ENCODE data around the gene ASAP2.

The ASAP2 gene

DNA sequence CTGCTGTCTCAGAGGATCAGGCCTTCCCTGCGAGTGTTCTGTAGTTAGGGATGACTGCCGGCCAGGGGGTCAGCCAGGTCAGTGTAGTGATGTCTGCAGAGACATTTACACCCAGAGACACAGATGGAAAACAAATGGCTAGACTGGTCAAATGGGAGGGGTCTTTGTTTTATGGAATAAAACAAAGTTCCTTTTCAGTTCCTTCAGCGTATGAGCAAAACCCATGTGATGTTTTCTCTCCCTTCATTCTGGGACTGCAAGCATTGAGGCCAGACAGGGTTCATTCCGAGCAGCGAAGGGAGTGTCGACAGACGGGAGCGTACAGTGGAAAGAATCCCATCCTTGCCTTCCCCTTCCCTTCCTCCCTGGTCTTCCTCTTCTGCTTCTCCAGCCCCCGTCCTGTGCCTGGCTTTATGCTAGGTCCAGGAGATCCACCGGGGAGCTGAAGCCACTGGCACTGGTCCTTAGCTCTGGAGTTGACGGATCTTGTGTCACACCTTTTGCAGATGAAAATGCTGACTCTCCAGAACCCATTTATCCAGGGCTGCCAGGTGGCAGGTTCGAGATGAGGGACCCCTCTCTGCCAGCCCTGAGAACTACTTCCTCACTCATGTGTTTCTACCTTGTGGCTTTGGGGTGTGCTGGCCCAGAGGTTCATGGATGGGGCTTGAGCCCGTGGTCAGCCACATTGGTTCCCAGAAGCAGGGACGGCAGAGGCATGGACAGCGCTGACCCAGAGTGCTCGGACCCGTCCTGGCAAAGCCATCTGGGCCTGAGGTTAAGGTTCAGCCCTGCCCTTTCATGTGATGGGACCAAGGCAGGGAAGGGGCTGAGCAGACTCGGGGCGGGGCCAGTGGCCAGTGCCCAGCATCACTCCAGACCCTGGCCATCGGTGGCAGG is 192.5 kb downstream of the ASAP2 start:
- Histone ChIP-seq H3K27ac (ENCODE audit: low read length) (no peak overlapping the region), H3K27me3 (ENCODE audit: insufficient read depth, low read length) (no peaks in the 10 kb centered on the region), H3K4me3 (ENCODE audit: low read length) (no peak overlapping the region), H3K36me3 (ENCODE audit: insufficient read depth, low read depth, low read length) (peaks cover 24% of the 10 kb centered on the region), H3K9me3 (ENCODE audit: insufficient read depth, low read depth, low read length) (no peaks in the 10 kb centered on the region), H3K4me1 (ENCODE audit: insufficient read depth, low read length) (no peaks in the 10 kb centered on the region), H3K9ac (ENCODE audit: low read depth, low read length) (no peak overlapping the region)

DNA sequence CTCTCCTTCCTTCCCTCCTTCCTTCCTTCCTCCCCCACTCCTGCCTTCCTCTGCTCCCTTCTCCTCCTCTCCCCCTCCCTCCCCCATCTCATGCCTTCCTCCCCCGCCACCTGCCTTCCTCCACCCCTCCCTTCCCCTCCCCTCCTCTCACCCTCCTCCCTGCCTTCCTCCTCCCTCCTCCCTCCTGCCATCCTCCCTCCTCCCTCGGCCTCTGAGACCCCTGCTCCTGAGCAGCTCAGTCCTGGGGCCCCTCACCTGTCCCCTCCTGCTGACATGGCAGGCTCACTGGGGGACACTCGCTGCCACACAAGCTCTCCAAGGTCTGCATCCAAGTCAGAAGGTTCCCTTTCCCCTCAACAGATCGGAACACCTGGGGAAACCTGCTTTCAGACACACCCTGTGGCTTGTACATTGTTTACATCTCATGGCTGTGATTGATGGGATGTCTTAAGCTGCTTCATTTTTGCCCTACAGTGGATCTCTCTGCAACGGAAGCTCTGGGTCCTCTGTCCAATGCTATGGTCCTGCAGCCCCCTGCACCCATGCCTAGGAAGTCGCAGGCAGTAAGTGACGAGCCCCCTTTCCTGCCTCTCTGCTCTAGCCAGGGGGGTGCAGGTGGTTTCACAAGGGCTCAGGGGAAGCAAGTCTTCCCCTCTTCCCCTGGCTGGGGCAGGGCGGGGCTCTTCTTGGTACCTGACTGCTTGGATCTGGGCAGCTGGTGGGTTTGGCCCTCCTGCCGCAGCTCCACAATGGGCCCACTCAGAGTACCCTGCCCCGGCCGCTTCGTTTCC is 193.9 kb downstream of the ASAP2 start:
- no peaks in the 10 kb centered on the region for H3K27me3 ChIP-seq (ENCODE audit: insufficient read depth, low read length)
- H3K9ac ChIP-seq (ENCODE audit: low read depth, low read length) = no peak overlapping the region
- no peaks in the 10 kb centered on the region for H3K4me1 ChIP-seq (ENCODE audit: insufficient read depth, low read length)
- H3K36me3 ChIP-seq (ENCODE audit: insufficient read depth, low read depth, low read length) = peaks cover 15% of the 10 kb centered on the region
- no peak overlapping the region for H3K27ac ChIP-seq (ENCODE audit: low read length)
- no peaks in the 10 kb centered on the region for H3K9me3 ChIP-seq (ENCODE audit: insufficient read depth, low read depth, low read length)
- no peak overlapping the region for H3K4me3 ChIP-seq (ENCODE audit: low read length)

DNA sequence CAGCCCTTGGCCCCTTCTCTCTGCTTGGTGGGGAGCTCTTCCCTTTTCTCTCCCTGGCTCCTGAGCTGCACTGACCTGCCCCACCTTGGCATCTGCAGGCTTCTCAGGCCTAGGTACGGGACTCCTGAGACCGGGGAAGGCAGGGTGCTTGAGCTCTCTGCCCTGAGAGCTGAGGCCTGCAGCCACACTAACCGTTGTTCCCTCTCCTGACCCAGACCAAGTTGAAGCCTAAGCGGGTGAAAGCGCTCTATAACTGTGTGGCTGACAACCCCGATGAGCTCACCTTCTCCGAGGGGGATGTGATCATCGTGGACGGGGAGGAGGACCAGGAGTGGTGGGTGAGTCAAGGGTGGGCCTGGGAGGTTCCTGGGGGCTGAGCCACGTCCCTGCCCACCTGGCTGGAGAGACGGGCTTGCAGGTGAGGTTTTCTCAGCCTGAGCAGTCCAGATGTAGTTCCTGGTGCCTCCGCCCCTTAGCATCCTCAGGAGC is 194.5 kb downstream of the ASAP2 start:
- Histone ChIP-seq H3K4me3 (ENCODE audit: low read length) (no peak overlapping the region), H3K27me3 (ENCODE audit: insufficient read depth, low read length) (no peaks in the 10 kb centered on the region), H3K4me1 (ENCODE audit: insufficient read depth, low read length) (no peaks in the 10 kb centered on the region), H3K9me3 (ENCODE audit: insufficient read depth, low read depth, low read length) (no peaks in the 10 kb centered on the region), H3K36me3 (ENCODE audit: insufficient read depth, low read depth, low read length) (peaks cover 18% of the 10 kb centered on the region), H3K9ac (ENCODE audit: low read depth, low read length) (no peak overlapping the region), H3K27ac (ENCODE audit: low read length) (no peak overlapping the region)

DNA sequence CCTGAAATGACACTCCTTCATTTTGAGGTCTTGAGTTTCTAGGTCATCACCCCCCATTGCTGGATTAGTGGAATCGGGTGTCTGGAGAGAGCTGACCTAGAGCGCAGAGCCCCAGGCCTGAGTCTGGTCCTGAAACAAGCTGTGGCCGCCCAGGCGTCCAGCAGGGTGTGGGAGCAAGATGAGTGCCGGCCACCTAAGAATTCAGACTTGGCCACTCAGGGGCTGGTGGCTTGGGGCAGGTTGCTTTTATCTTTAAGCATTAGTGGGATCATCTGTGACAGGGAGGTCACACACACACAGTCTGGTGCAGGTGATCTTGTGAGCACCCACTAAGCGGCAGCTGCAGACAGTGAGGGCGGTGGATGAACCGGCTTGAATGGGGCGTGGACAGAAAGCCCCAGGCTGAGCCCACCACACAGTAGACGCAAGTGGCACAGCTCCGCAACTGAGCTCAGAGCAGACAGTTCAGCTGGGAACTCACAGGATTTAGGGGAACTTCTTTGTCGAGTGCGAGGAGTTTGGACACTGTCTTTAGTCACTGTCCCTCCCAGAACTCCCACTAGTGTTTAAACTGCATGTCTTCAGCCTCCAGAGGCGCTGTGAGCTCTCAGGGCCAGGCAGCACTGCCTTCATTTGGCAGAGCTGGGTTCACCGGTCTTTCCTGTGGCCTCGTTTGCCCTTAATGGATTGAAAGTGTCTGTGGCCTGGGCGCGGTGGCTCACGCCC is 195.2 kb downstream of the ASAP2 start:
- Histone ChIP-seq H3K9ac (ENCODE audit: low read depth, low read length) (no peak overlapping the region), H3K4me3 (ENCODE audit: low read length) (no peak overlapping the region), H3K27me3 (ENCODE audit: insufficient read depth, low read length) (no peaks in the 10 kb centered on the region), H3K36me3 (ENCODE audit: insufficient read depth, low read depth, low read length) (peaks cover 23% of the 10 kb centered on the region), H3K27ac (ENCODE audit: low read length) (no peak overlapping the region), H3K4me1 (ENCODE audit: insufficient read depth, low read length) (no peaks in the 10 kb centered on the region), H3K9me3 (ENCODE audit: insufficient read depth, low read depth, low read length) (no peaks in the 10 kb centered on the region)

DNA sequence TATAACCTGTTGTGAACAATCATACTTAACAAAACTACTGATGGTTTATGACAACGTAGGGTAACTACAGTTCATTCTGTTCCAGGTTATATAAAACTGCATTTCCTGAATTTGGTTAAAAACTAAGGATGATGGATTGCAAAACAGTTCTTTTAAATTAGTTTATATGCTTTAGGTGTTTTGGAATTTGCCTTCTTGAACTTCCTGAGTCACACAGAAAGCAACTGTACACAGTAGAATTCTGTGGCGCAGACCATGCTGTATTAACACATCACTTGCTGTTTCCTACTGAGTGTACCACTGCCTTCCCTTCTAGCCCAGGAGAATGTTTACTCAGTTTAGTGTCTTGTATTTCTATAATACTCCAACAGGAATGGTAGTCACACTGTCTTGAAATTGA is 197.3 kb downstream of the ASAP2 start:
- H3K27ac ChIP-seq (ENCODE audit: low read length) = no peak overlapping the region
- no peak overlapping the region for H3K9ac ChIP-seq (ENCODE audit: low read depth, low read length)
- no peak overlapping the region for H3K4me3 ChIP-seq (ENCODE audit: low read length)
- peaks cover 30% of the 10 kb centered on the region for H3K36me3 ChIP-seq (ENCODE audit: insufficient read depth, low read depth, low read length)
- H3K4me1 ChIP-seq (ENCODE audit: insufficient read depth, low read length) = no peaks in the 10 kb centered on the region
- H3K27me3 ChIP-seq (ENCODE audit: insufficient read depth, low read length) = no peaks in the 10 kb centered on the region
- no peaks in the 10 kb centered on the region for H3K9me3 ChIP-seq (ENCODE audit: insufficient read depth, low read depth, low read length)

DNA sequence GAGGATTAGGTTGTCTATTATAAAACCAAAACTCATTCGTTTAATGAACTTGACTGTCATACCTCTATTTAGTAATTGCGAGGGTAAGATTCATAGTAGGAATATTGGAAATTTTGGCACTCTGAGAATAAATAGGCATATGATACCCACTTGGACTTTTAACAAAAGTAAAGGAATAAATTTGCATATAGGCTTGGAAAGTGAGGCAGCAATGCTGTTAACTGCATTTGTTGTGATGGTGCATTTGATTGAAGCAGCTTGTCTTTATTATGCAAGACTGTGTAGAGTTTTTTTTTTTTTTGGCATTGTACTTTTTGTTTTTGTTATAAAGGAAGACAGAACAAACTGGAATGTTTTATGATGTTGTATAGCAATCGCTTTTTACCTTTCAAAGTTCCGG is 197.8 kb downstream of the ASAP2 start:
- H3K9ac ChIP-seq (ENCODE audit: low read depth, low read length) = no peak overlapping the region
- H3K27ac ChIP-seq (ENCODE audit: low read length) = no peak overlapping the region
- no peaks in the 10 kb centered on the region for H3K4me1 ChIP-seq (ENCODE audit: insufficient read depth, low read length)
- no peak overlapping the region for H3K4me3 ChIP-seq (ENCODE audit: low read length)
- peaks cover 30% of the 10 kb centered on the region for H3K36me3 ChIP-seq (ENCODE audit: insufficient read depth, low read depth, low read length)
- H3K27me3 ChIP-seq (ENCODE audit: insufficient read depth, low read length) = no peaks in the 10 kb centered on the region
- no peaks in the 10 kb centered on the region for H3K9me3 ChIP-seq (ENCODE audit: insufficient read depth, low read depth, low read length)

DNA sequence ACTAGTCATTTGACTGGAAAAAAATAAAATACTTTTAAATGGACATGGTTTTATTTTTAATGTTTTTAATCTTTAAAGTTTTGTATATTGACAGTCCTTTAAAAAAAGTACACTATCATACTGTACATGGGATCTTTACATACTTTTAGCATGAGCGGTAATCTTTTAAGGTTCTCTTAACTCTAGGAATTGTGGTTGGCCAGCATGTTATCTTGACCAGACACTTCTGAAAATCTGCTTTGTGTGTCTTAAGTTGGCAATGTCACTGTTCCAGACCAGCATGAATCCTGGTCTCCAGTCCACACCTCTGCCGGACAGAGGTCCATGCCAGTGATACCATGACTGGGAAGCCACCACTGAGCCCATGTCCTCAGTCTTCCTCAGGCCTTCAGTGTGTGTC is 199.0 kb downstream of the ASAP2 start:
- Histone ChIP-seq H3K4me1 (ENCODE audit: insufficient read depth, low read length) (no peaks in the 10 kb centered on the region), H3K36me3 (ENCODE audit: insufficient read depth, low read depth, low read length) (peaks cover 30% of the 10 kb centered on the region), H3K9ac (ENCODE audit: low read depth, low read length) (no peak overlapping the region), H3K4me3 (ENCODE audit: low read length) (no peak overlapping the region), H3K27ac (ENCODE audit: low read length) (no peak overlapping the region), H3K9me3 (ENCODE audit: insufficient read depth, low read depth, low read length) (no peaks in the 10 kb centered on the region), H3K27me3 (ENCODE audit: insufficient read depth, low read length) (no peaks in the 10 kb centered on the region)

DNA sequence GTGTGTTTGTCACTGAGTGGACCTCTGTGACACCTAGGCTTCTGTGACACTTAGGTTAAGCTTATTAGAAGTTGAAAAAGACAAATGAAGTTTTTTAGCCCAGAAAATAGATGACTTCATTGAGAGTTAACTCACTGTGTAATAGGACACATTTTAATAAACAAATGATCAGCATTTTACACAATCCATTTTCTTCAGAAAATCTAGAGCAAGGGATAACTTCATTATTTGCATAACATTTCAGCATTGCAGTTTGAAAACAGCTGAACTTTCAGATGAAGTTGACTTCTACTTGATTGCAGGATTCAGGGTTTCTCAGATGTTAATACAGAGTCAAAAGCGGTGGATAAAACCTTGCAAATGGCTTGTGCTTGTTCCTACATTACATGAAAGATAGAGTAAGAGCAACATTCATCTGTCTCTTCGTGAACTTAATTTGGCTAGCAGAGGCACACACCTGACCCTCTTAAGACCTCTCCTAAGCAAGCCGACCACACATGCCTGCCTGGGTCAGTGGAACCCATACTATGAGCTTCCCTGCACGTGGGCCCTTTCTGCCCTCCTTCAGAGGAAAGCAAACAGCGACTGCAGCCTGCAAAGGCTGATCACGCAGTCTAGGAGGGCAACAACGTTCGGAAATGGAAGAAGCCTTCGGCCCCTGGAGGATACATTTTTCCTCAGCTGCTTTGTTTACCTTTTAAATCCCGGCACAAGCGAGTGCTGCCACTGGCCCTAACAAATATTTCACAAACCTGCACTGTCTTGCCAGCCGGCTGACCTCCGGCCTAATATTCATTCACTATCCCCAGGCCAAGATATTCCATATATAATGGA is 200.1 kb downstream of the ASAP2 start:
- H3K36me3 ChIP-seq (ENCODE audit: insufficient read depth, low read depth, low read length) = peaks cover 35% of the 10 kb centered on the region
- H3K4me3 ChIP-seq (ENCODE audit: low read length) = no peak overlapping the region
- no peak overlapping the region for H3K27ac ChIP-seq (ENCODE audit: low read length)
- H3K4me1 ChIP-seq (ENCODE audit: insufficient read depth, low read length) = no peaks in the 10 kb centered on the region
- H3K27me3 ChIP-seq (ENCODE audit: insufficient read depth, low read length) = no peaks in the 10 kb centered on the region
- H3K9me3 ChIP-seq (ENCODE audit: insufficient read depth, low read depth, low read length) = no peaks in the 10 kb centered on the region
- no peak overlapping the region for H3K9ac ChIP-seq (ENCODE audit: low read depth, low read length)

DNA sequence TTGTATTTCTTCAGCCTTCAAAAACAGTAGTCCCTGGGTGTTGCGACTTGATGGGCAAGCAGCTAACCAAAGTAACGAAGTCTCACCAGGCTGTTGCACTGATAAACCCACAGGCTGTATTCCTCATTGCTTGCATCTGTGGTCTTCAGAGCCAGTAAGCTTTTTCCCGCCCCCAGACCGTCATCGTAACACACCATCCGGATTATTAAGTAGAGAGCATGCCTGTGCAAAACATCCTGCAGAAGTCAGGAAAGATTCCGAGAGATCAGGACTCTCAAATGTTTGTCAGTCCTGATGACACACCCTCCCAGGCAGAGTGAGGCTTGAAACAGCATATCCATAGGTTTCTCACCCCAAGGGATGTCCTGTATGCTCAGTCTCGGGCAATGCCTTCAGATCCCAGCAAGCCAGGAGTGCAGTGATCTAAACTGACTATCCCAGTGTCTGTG is 200.8 kb downstream of the ASAP2 start:
- H3K36me3 ChIP-seq (ENCODE audit: insufficient read depth, low read depth, low read length) = peaks cover 35% of the 10 kb centered on the region

DNA sequence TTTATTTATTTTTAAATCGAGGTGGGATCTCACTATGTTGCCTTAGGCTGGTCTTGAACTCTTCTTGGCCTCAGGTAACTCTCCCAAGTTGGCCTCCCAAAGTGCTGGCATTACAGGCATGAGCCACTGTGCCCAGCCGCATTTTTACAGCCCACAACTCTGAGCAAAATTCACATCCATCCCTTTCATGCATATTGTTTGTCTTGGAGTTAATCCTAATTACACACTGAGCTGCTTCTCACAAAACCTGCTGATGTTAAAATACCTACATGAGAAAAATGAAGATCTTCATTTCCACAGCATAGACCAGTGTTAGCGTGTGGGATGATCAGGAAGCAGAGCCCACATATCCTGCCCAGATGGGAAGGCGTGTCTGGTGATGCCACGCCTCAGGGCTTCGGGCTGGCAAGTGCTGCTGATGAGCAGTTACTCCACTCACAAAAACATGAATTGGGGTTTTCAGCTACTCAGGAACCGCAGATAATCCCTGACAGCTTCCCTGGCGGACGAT is 202.1 kb downstream of the ASAP2 start:
- Histone ChIP-seq H3K4me1 (ENCODE audit: insufficient read depth, low read length) (no peaks in the 10 kb centered on the region), H3K36me3 (ENCODE audit: insufficient read depth, low read depth, low read length) (peaks cover 24% of the 10 kb centered on the region), H3K9me3 (ENCODE audit: insufficient read depth, low read depth, low read length) (no peaks in the 10 kb centered on the region), H3K27me3 (ENCODE audit: insufficient read depth, low read length) (no peaks in the 10 kb centered on the region), H3K27ac (ENCODE audit: low read length) (no peak overlapping the region), H3K9ac (ENCODE audit: low read depth, low read length) (no peak overlapping the region), H3K4me3 (ENCODE audit: low read length) (no peak overlapping the region)

More for the DNA sequence above, 200.8 kb downstream of the ASAP2 start:
- H3K9ac ChIP-seq (ENCODE audit: low read depth, low read length) = no peak overlapping the region
- no peak overlapping the region for H3K27ac ChIP-seq (ENCODE audit: low read length)
- no peaks in the 10 kb centered on the region for H3K27me3 ChIP-seq (ENCODE audit: insufficient read depth, low read length)
- no peak overlapping the region for H3K4me3 ChIP-seq (ENCODE audit: low read length)
- H3K9me3 ChIP-seq (ENCODE audit: insufficient read depth, low read depth, low read length) = no peaks in the 10 kb centered on the region
- no peaks in the 10 kb centered on the region for H3K4me1 ChIP-seq (ENCODE audit: insufficient read depth, low read length)
